ENCODE results near the gene GAS7.

Gene GAS7

DNA sequence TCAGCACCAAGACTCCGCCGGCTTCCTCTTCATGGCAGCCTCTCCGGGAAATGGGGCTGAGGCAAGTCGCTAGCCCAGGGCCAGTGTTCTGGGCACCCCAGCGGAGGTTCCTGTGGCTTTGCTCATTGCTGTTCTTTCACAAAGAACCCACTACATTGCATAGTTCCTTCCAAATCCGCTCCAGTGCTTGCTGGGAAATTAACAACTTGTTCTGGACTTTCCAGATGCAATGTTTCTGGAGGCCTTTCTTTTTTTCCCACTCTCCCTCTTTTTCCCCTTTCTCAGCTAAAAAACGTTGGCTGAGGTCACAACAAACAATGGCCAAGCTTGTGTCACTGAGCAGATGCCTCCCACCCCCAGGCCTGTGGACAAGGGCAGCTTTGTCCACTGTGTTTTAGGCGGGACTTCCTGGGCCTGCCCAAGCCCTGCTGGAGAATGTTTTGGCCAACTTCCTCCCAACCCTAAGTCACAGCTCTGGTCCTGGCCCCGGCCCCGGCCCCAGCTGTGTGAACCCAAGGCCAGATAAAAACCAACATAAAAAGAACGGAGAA is 161.8 kb downstream of the GAS7 start:
- DNase-seq (ENCODE audit: low spot score in 2 of 2) = no peak
- no peaks in the 10 kb centered on the region for H3K36me3 Mint-ChIP-seq
- H3K4me1 Mint-ChIP-seq = peaks cover 27% of the 10 kb centered on the region
- H3K4me3 Mint-ChIP-seq = no peak overlapping the region
- ATAC-seq = no peak
- no peaks in the 10 kb centered on the region for H3K9me3 Mint-ChIP-seq
- H3K27ac Mint-ChIP-seq = no peak overlapping the region

DNA sequence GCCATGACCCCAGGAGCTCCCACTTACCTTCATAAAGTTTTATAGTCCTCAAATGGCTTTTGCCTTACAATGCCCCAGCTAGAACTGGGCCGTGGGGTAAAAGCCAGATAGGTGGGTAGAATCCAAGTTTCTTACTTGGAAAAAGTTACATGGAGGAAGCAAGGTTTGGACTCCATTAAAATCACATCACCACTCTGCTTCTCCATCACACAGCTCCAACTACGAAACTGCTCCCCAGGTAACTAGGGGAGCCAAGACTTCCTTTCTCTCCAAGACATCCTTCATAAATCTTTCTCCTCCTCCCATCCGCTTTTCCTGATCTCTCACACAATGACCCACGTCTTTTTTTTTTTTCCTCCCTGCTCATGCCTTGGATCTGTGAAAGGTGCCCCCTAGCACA is 162.5 kb downstream of the GAS7 start:
- Mint-ChIP-seq H3K4me1 (peaks cover 27% of the 10 kb centered on the region), H3K9me3 (no peaks in the 10 kb centered on the region), H3K4me3 (no peak overlapping the region), H3K36me3 (no peaks in the 10 kb centered on the region), H3K27ac (no peak overlapping the region)
- no peak for DNase-seq (ENCODE audit: low spot score in 2 of 2)
- no peak for ATAC-seq

DNA sequence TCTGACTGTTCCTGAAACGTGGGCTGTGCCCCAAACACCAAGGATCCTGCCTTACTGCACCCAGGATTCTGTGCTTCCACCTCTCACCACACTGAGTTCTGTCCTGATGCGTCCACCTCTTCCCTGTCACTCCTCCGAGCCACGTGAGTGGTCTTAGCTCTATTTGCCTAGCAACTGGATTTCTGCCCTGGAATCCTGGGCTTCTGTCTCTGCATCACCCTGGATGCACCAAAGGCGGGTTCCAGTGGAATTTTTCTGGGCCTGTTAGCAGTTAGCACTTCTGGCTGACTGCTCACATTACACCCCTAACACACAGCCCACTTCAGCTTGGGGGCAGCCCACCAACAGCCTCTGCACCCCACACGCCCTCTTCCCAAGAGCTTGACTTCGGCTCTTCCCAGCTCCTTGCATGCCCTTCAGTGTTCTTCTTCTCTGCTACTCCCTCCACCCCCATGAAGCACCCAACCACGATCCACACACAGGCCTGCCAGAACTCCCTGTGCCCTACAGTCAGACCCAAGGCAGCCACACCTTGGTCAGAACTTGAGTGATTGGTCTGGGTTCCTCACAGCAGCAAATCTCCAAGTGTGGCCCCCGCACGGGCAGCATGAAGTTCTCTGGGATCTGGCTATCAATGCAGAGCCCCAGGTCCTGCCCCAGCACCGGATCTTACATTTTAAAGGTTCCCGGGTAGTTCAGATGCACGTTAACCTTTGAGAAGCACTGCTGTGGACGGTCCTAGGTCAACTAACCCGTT is 163.5 kb downstream of the GAS7 start:
- DNase-seq (ENCODE audit: low spot score in 2 of 2) (no peak), ATAC-seq (no peak)
- H3K36me3 Mint-ChIP-seq = no peaks in the 10 kb centered on the region
- H3K27ac Mint-ChIP-seq = peak overlapping the region; percentile 41
- H3K9me3 Mint-ChIP-seq = no peaks in the 10 kb centered on the region
- peaks cover 18% of the 10 kb centered on the region for H3K4me1 Mint-ChIP-seq
- H3K4me3 Mint-ChIP-seq = no peak overlapping the region

DNA sequence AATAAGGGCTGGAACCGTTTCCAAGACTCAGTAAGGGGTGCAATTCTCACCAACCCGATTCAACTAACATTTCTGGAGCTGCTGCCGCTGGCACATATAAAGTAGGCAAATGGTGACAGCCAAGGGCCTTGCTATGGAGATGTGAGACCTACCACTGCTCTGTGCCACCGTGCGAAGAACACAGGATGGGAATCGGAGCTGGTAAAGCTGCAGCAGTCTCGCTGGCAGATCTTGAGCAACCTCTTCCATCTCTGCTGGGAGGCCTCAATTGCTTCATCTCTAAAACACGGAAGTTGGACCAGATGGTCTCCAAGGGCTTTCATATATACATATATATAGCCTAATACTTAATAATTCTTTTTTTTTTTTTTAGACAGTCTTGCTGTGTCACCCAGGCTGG is 164.4 kb downstream of the GAS7 start:
- Mint-ChIP-seq H3K27ac (no peak overlapping the region), H3K36me3 (no peaks in the 10 kb centered on the region), H3K9me3 (no peaks in the 10 kb centered on the region), H3K4me1 (peaks cover 14% of the 10 kb centered on the region), H3K4me3 (no peak overlapping the region)
- no peak for ATAC-seq
- DNase-seq (ENCODE audit: low spot score in 2 of 2) = no peak

DNA sequence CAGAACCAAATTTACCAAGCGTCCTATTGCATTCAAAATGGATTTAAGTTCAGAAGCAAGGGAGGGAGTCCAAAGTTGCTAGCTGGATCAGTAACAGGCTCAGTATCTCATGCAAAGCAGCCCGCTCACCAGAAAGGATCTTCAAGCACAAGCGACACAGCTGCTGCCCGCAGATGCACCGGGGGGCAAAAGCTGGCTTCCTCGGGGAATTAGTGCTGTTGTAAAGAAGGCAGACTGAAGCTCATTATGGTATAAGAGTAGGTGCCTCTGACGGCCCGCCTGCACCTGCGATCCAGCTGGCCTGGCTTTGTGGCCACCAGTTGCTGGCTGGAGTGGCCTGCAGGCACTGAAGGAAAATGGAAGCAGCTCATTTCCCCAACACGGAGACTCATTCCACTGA is 165.0 kb downstream of the GAS7 start:
- H3K9me3 Mint-ChIP-seq = no peaks in the 10 kb centered on the region
- ATAC-seq = no peak
- peaks cover 14% of the 10 kb centered on the region for H3K4me1 Mint-ChIP-seq
- no peak for DNase-seq (ENCODE audit: low spot score in 2 of 2)
- no peak overlapping the region for H3K27ac Mint-ChIP-seq
- no peak overlapping the region for H3K4me3 Mint-ChIP-seq
- H3K36me3 Mint-ChIP-seq = no peaks in the 10 kb centered on the region

DNA sequence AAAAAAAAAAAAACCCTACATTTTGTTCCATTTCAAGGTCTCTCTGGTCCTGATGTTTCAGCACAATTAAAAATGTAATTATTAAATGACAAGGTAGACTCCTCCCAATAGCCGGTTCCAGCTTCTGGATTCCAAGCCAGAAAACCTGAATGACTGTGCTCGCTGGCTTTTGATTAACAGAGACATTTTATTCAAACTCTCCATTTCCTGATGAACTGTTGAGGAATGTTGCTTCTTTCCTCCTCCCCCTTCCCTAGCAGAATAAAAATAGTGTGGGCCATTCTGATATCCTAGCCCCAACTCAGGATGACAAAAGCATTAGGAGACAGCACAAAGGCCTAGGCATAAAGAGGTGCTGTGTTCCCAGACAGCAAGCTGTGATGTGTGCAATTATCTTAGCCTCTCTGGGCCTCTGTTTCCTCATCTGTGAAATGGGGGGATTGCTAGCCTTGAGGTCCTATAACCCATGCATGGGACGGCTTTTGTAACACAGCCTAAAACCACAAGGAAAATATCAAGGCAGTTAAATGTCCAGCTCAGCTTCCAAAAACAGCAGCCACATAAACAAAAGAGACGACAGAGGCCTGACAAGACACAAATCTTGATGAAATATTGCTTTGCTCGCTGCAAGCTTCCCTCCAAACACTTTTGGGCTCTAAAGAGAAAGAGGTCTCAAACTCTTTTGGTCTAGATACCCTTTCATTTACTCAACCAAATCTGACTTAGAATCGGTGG is 166.1 kb downstream of the GAS7 start:
- no peaks in the 10 kb centered on the region for H3K9me3 Mint-ChIP-seq
- peaks cover 14% of the 10 kb centered on the region for H3K4me1 Mint-ChIP-seq
- H3K4me3 Mint-ChIP-seq = no peak overlapping the region
- ATAC-seq = no peak
- H3K36me3 Mint-ChIP-seq = no peaks in the 10 kb centered on the region
- no peak overlapping the region for H3K27ac Mint-ChIP-seq
- DNase-seq (ENCODE audit: low spot score in 2 of 2) = no peak

DNA sequence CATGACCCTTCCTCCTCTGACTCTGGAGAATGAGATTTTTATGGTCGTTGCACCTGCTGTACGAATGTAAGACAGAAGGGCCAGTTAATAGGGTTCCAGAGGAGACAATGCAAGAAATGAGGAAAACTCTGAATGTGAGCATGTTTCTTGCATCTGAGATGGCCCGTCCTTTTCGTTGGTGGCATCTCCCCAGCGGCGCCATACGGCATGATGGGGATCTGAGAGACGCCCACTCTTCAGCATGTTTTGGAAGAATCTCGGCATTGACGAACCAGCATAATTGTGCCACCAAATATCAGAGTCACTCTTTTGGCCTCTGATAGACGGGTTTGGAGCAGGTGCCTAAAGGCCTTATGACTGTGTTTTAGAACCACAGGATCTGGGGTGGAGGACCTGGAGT is 166.8 kb downstream of the GAS7 start:
- H3K27ac Mint-ChIP-seq = no peak overlapping the region
- no peak for DNase-seq (ENCODE audit: low spot score in 2 of 2)
- ATAC-seq = no peak
- peaks cover 14% of the 10 kb centered on the region for H3K4me1 Mint-ChIP-seq
- no peaks in the 10 kb centered on the region for H3K36me3 Mint-ChIP-seq
- H3K4me3 Mint-ChIP-seq = no peak overlapping the region
- H3K9me3 Mint-ChIP-seq = no peaks in the 10 kb centered on the region

DNA sequence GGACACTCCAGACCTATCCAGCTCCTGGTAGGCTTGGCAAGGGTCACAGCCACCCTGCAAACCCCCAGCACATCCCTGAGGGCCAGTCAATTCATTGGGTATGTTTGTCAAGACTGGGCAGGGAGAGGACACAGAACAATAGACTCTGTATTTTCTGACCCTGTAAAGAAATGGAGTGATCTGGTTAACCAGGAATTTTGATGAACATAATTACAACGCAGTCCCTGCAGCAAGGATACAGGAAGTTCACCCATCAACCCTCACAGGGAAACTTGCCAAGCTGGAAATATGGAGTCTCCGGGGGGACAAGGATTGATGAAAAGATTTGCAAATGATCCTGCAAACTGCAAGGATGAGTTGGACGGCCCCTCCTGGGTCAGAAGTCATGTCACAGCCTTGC is 167.3 kb downstream of the GAS7 start:
- DNase-seq (ENCODE audit: low spot score in 2 of 2) (no peak), ATAC-seq (no peak)
- Mint-ChIP-seq H3K4me3 (no peak overlapping the region), H3K36me3 (no peaks in the 10 kb centered on the region), H3K9me3 (no peaks in the 10 kb centered on the region), H3K27ac (no peak overlapping the region), H3K4me1 (peaks cover 12% of the 10 kb centered on the region)

DNA sequence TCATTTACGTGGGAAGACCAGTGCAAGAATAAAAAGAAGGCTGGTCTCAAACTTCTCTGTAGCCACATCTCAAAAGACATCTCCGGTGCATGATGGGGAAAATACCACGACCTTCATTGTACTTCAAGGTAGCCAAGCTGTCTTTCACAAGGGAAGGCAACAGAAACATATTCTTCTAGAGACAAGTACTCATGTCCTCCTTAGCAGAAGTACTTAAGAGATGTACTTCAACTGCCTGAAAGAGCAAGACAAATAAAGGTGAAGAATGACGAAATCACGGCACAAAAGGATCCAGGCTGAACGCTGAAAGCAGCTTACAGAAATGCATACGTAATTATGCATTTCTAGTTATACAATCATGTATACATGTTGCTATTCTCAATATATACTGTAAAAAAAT is 169.3 kb downstream of the GAS7 start:
- Mint-ChIP-seq H3K4me3 (no peak overlapping the region), H3K36me3 (no peaks in the 10 kb centered on the region), H3K4me1 (no peaks in the 10 kb centered on the region), H3K9me3 (no peaks in the 10 kb centered on the region), H3K27ac (no peak overlapping the region)
- no peak for DNase-seq (ENCODE audit: low spot score in 2 of 2)
- ATAC-seq = no peak

DNA sequence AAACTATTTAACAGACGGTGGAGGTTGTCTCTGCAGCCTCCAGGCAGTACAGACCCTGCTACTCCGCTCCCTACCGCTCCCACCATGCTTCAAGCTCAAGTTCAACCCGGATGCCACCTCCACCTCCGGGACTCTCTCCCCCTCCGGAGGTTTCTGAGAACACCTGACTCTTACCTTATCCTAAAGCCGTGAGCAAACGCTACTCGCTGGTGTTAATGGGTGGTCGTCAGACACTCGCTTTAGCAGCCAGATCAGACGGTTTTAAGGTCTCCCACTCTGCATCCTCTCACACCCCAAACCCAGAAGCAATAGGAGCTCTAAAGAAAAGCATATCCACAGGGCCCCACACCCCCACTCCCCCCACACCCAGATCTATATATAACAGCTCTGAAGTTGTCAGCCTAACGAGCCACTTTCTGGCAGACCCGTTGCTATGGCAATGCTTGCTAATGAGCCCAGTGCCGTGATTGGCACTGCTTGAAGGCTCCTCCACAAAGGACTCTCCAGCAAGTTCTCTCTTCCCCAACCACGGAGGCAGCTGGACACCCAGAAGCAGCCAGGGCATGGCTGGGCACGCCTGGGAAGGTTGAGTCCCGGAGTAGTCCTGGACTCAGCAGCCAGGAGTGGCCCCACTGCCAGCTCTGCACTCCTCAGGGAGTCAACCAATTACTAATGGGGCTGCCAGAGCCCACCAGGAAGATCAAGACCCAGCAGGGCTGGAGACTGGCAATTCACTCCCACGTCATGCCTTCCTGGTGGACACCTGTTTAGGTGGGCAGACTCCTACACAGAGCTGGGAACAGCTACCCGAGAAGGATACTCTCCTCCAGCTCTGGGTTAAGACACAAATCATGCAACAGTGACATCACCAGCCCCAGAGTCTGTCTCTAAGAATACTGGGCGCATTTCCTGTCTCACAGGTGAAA is 172.2 kb downstream of the GAS7 start:
- H3K9me3 Mint-ChIP-seq = no peaks in the 10 kb centered on the region
- no peak overlapping the region for H3K4me3 Mint-ChIP-seq
- H3K27ac Mint-ChIP-seq = peak overlapping the region; percentile 40

DNA sequence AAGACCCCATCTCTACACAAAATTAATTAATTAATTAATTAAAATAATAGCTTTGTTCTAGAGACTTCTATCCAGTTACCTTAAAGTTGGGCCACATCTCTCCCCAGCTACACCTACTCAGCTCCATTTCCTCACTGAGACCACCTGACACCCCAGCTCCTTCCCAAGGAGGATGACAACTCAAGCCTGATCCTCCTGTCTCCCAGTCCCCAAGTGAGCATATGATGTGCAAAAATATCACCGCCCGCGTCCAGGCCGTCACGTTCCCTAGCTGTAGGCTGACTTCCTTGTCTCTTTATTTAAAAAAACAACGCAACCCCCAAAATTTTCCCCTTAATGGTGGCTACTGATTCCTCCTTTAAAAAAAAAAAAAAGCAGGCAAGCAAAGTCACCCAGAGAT is 173.2 kb downstream of the GAS7 start:
- no peak for DNase-seq (ENCODE audit: low spot score in 2 of 2)
- peaks cover 8% of the 10 kb centered on the region for H3K4me1 Mint-ChIP-seq
- no peaks in the 10 kb centered on the region for H3K36me3 Mint-ChIP-seq
- no peaks in the 10 kb centered on the region for H3K9me3 Mint-ChIP-seq
- H3K27ac Mint-ChIP-seq = no peak overlapping the region
- H3K4me3 Mint-ChIP-seq = no peak overlapping the region
- no peak for ATAC-seq

More for the DNA sequence above, 172.2 kb downstream of the GAS7 start:
- Mint-ChIP-seq H3K36me3 (no peaks in the 10 kb centered on the region), H3K4me1 (peaks cover 5% of the 10 kb centered on the region)
- ATAC-seq (no peak), DNase-seq (ENCODE audit: low spot score in 2 of 2) (no peak)

DNA sequence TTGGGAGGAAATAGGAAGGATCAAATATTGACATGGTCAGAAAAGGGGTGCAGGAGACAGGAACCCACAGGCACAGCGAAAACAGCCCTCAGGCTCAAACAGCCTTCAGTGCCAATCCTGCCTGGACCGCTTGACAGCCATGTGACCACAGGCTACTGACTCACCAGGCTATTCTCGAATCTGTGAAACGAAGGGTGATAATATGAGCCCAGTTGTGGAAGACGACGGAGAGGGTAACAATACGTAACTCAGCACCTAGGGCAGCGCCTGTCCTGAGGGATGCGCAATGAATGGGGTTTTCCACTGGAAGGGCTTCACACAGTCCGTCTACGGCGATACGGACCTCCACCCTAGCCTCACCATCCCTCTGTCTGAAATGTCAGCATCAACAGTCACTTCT is 176.0 kb downstream of the GAS7 start:
- no peaks in the 10 kb centered on the region for H3K36me3 Mint-ChIP-seq
- ATAC-seq = no peak
- no peaks in the 10 kb centered on the region for H3K9me3 Mint-ChIP-seq
- H3K4me1 Mint-ChIP-seq = peaks cover 8% of the 10 kb centered on the region
- no peak overlapping the region for H3K4me3 Mint-ChIP-seq
- no peak overlapping the region for H3K27ac Mint-ChIP-seq
- no peak for DNase-seq (ENCODE audit: low spot score in 2 of 2)

DNA sequence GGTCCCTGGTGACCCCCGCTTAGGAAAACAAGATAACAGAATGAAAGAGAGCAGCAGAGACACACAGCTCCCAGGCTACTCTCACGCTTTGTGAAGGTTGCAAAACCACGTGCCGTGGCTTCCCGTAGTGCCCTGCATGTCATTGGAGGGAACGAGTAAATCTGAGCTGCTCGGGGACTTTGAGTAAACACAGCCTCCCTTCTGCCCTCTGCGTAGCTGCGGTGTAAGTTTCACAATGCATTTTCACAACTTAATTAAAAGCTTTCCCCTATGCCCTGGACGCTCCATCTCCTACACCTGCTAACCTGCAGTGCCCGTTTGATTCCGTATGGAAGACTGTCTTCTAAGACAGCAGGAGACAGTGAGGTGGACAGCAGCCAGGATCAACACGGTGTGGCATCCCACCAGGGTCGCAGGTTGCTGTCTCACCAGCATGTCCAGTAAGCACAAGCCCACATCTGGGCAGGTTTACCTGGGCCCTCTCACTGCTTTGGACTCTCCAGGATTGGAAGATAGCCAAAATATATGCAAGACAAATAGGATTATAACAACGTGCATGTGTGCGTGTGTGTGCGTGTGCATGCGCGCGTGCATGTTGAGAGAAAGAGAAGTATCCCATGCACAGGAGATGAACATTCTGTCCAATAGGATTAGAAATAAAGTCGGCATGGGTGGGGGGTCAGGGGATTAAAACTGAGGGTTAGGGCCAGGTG is 177.0 kb downstream of the GAS7 start:
- H3K9me3 Mint-ChIP-seq = no peaks in the 10 kb centered on the region

DNA sequence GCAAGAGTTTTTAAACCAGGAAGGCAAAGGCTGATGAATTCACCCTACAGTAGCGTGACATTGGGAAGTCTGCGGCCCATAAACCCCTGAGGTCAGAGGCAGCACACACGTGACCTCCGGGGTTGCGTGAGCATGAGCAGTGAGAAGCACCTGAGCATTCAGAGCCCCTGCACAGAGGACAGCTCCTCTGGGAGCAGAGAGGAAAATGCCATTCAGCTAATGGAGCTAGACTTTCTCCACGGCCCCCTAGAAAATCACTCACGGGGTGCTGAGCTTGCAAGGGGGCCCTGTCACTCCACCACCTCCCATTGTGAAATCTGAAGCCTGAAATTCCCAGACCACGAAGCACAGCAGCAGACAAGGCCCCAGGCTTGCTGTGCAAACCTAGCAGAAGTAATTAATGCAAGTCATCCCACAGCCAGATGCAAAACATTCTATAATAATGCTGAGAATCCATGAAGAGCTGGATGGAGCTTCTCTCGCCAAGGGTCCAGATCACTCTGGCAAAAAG is 178.4 kb downstream of the GAS7 start:
- ATAC-seq (no peak), DNase-seq (ENCODE audit: low spot score in 2 of 2) (no peak)
- H3K27ac Mint-ChIP-seq = no peak overlapping the region
- peaks cover 8% of the 10 kb centered on the region for H3K4me1 Mint-ChIP-seq
- no peak overlapping the region for H3K4me3 Mint-ChIP-seq
- no peaks in the 10 kb centered on the region for H3K9me3 Mint-ChIP-seq
- H3K36me3 Mint-ChIP-seq = no peaks in the 10 kb centered on the region

More for the DNA sequence above, 177.0 kb downstream of the GAS7 start:
- H3K36me3 Mint-ChIP-seq = no peaks in the 10 kb centered on the region
- H3K27ac Mint-ChIP-seq = no peak overlapping the region
- H3K4me1 Mint-ChIP-seq = peaks cover 8% of the 10 kb centered on the region
- DNase-seq (ENCODE audit: low spot score in 2 of 2) (no peak), ATAC-seq (peak; percentile 36)
- H3K4me3 Mint-ChIP-seq = no peak overlapping the region
